C4-2B (cell line): ENCODE measurements around the gene TFAP2E.

Experiments
- H3K27ac ChIP-seq: fragments of 450-650 bp; 2 replicates; pipeline ENCODE4 v1.5.1; 2017
- CTCF ChIP-seq: fragments of 450-650 bp; conservative IDR thresholded peaks from 2 replicates; pipeline ENCODE4 v1.5.1; 2017; ENCODE audit warnings: mild to moderate bottlenecking
- ZFX ChIP-seq: fragments of 450-650 bp; IDR thresholded peaks from 2 replicates; pipeline ENCODE4 v1.6.1; 2017

The TFAP2E gene

GRCh38 chr1:35535243-35535642 is 37.9 kb upstream of the TFAP2E start:
- H3K27ac ChIP-seq = no peak overlapping the region
- TF ChIP-seq ZFX = no peak
- no peak for TF ChIP-seq CTCF

- TF ChIP-seq CTCF (no peak), ZFX (no peak)
- no peak overlapping the region for H3K27ac ChIP-seq
Observed at GRCh38 chr1:35536556-35537162, 36.5 kb upstream of the TFAP2E start.

- TF ChIP-seq ZFX (no peak), CTCF (no peak)
Observed at GRCh38 chr1:35537806-35538205, 35.3 kb upstream of the TFAP2E start.

DNA sequence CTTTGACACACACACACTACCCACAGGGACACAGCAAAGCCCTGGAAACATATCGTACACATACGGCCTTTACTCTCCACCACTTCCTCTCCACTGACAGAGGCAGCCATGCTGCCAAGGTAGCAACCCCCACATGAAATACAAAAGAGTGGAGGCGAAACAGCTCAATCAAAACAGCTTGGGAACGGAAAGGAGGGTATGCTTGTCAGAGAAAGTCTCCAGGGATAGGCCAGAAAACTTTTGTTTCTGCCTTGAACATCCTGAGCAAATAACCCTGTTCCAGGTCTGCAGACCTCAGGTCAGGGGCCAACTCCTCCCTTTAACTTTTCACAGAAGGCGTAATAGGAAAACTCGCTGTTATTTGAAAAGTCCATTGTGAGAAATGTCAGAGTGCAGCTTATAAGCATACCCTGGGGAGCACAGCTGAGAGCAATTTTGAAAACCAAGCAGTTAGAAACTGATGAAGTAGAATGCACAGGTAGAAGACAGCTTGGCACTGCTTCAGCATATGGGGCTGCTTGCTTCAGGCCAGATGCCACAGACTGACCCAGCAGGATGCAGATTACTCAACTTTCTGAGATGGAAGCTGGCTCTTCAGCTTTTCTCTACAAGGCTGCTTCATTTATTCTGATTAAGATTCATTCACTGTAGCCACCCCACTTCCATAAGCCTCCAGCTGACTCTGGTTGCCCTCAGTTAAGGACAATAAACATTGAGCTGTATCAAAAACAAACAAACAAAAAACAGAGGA is 33.9 kb upstream of the TFAP2E start:
- TF ChIP-seq ZFX (no peak), CTCF (no peak)
- peak overlapping the region; percentile 33; the same call in 1 of the 2 replicates for H3K27ac ChIP-seq

More at GRCh38 chr1:35537806-35538205, 35.3 kb upstream of the TFAP2E start:
- no peak overlapping the region for H3K27ac ChIP-seq

DNA sequence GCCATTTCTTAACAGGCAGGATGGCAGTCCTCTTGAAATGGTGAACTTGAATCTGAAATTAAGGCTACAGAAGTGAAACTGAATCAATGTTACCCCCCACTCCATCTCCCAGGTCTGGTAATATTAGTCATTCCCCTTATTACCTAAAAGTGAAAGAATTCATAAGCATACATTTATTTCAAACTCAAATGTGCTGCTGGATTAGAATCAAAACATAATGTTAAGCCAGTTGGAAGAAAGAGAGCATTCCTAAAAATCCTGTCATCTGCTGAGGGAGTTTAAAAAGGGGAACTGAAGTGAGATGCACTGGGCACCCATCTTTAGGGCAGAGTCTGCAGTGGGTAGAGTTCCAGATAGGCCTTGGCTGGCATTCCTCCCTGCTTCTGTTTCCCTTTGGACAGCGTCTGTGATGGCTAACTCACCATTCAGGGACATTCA is 33.3 kb upstream of the TFAP2E start:
- no peak overlapping the region; the same call in 1 of the 2 replicates for H3K27ac ChIP-seq
- TF ChIP-seq ZFX (no peak), CTCF (no peak)

DNA sequence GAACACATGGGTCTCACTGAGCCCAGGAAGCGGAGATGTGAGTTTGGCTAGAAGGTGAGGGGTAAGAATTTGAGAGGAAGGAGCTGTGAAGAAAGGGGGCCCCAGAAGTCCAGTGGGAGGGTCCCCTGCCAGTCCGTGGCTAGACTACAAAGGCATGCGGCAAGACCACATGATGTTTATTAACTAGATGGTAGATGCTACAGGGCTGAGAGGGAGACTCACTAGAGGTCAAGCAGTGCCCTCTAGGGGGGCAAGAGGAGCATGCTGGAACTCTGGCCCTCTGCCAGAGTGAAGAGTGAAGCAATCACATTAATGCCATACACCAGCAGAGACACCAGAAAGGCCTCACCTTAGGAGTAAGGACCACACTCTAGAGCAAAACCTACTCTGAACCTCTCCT is 28.1 kb upstream of the TFAP2E start:
- H3K27ac ChIP-seq = no peak overlapping the region
- peak; percentile 32 for TF ChIP-seq CTCF
- TF ChIP-seq ZFX = no peak

DNA sequence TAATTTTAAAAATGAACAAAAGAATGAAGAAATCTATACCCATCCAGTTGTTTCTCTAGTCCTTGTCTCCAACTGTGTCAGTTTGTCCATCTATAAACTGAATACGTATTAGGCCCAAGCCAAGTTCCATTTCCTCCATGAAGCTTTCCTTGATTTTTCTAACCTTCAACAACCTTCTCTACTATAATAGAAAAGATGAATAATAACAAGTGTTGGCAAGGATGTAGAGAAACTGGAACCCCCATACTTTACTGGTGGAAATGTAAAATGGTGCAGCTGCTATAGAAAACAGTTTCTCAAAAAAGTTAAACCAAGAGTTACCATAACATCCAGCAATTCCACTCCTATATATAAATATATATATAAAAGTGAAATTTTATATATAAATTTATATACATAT is 26.5 kb upstream of the TFAP2E start:
- TF ChIP-seq ZFX (no peak), CTCF (no peak)
- no peak overlapping the region for H3K27ac ChIP-seq
